C4-2B (cell line): ENCODE data around the gene SLC31A1.

Source experiments
- H3K27ac ChIP-seq: fragments of 450-650 bp; 2 replicates; pipeline ENCODE4 v1.5.1; 2017
- CTCF ChIP-seq: fragments of 450-650 bp; conservative IDR thresholded peaks from 2 replicates; pipeline ENCODE4 v1.5.1; 2017; ENCODE audit warnings: mild to moderate bottlenecking
- ZFX ChIP-seq: fragments of 450-650 bp; IDR thresholded peaks from 2 replicates; pipeline ENCODE4 v1.6.1; 2017

Gene SLC31A1

GRCh38 chr9:113309204-113309813, 88.0 kb downstream of the SLC31A1 start:
- no peak overlapping the region for H3K27ac ChIP-seq
- TF ChIP-seq ZFX (no peak), CTCF (peak; percentile 89)

GRCh38 chr9:113310538-113310937, 89.2 kb downstream of the SLC31A1 start:
- no peak overlapping the region for H3K27ac ChIP-seq

GRCh38 chr9:113311961-113312360, 90.6 kb downstream of the SLC31A1 start:
- no peak overlapping the region for H3K27ac ChIP-seq
- TF ChIP-seq ZFX (no peak), CTCF (no peak)

More at GRCh38 chr9:113310538-113310937, 89.2 kb downstream of the SLC31A1 start:
- TF ChIP-seq ZFX, result no peak
- no peak for TF ChIP-seq CTCF

DNA sequence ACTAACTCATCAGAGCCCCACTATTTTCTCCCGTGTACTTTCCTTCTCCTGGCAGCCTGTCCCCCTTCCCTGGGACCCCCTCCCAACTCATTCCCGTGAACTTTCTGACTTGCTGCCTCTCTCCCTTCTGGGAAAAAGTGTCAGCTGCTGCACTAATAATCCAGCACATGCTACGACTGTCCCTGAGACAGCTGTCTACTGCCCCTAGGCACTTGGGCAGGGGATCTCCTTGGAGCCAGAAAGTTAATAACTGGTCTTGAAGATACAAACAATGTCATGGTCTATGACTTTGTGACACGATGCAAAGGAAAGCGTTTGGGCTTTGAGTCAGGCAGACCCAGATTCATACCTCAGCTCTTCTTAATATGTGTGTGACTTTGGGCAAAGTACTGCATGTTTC, 91.9 kb downstream of the SLC31A1 start:
- no peak for TF ChIP-seq ZFX
- no peak for TF ChIP-seq CTCF
- no peak overlapping the region for H3K27ac ChIP-seq
